ENCODE measurements around the gene DNAJA4. TPM values are rescaled to one million over a fixed set of nuclear protein-coding genes. Genes with fewer than 3 reads are reported as not detected.
"Not testable (repeated sequence)": the region's sequence is repeated elsewhere in the genome, so short reads cannot be mapped to it uniquely, and the experiment has no call there.

Gene DNAJA4
- total RNA-seq, 2 donors from 2014 or later: 27.2 to 28.9 TPM

- no peaks in the 10 kb centered on the region for H3K36me3 ChIP-seq
- no peak for DNase-seq (ENCODE audit: low spot score)
- H3K4me1 ChIP-seq (ENCODE audit: control insufficient read depth in 1 of 2, low read depth in 2 of 2): no peaks in the 10 kb centered on the region
- ATAC-seq (ENCODE audit: insufficient number of reproducible peaks, low FRiP score, low read depth): no peak
- no peak for TF ChIP-seq CTCF (IDR thresholded peaks at IDR 0.05)
- no peak overlapping the region for H3K4me3 ChIP-seq
- no peaks in the 10 kb centered on the region for H3K27me3 ChIP-seq (replicated peaks; ENCODE audit: insufficient read depth)
- H3K9me3 ChIP-seq: no peaks in the 10 kb centered on the region
- no peak overlapping the region for H3K27ac ChIP-seq
These were observed 20.8 kb upstream of the DNAJA4 start for GRCh38 chr15:78243491-78243941.

GRCh38 chr15:78244101-78244500 is 20.3 kb upstream of the DNAJA4 start:
- no peaks in the 10 kb centered on the region for H3K4me1 ChIP-seq (ENCODE audit: control insufficient read depth in 1 of 2, low read depth in 2 of 2)
- TF ChIP-seq CTCF (IDR thresholded peaks at IDR 0.05): no peak
- ATAC-seq (ENCODE audit: insufficient number of reproducible peaks, low FRiP score, low read depth): no peak
- no peaks in the 10 kb centered on the region for H3K9me3 ChIP-seq
- no peak overlapping the region for H3K4me3 ChIP-seq
- DNase-seq (ENCODE audit: low spot score): no peak
- no peaks in the 10 kb centered on the region for H3K36me3 ChIP-seq
- H3K27me3 ChIP-seq (replicated peaks; ENCODE audit: insufficient read depth): no peaks in the 10 kb centered on the region
- no peak overlapping the region for H3K27ac ChIP-seq

- Histone ChIP-seq H3K4me1 (ENCODE audit: control insufficient read depth in 1 of 2, low read depth in 2 of 2) (no peaks in the 10 kb centered on the region), H3K36me3 (no peaks in the 10 kb centered on the region), H3K9me3 (no peaks in the 10 kb centered on the region), H3K27ac (no peak overlapping the region), H3K4me3 (no peak overlapping the region), H3K27me3 (replicated peaks; ENCODE audit: insufficient read depth) (no peaks in the 10 kb centered on the region)
- ATAC-seq (ENCODE audit: insufficient number of reproducible peaks, low FRiP score, low read depth) (no peak), DNase-seq (ENCODE audit: low spot score) (no peak)
- TF ChIP-seq CTCF (IDR thresholded peaks at IDR 0.05): no peak
These were observed 19.5 kb upstream of the DNAJA4 start for GRCh38 chr15:78244893-78245292.

GRCh38 chr15:78245392-78245791 is 19.0 kb upstream of the DNAJA4 start:
- ATAC-seq (ENCODE audit: insufficient number of reproducible peaks, low FRiP score, low read depth); DNase-seq (ENCODE audit: low spot score); H3K4me3 ChIP-seq: not testable (repeated sequence)

GRCh38 chr15:78245976-78246620 is 18.3 kb upstream of the DNAJA4 start:
- H3K4me1 ChIP-seq (ENCODE audit: control insufficient read depth in 1 of 2, low read depth in 2 of 2); H3K9me3 ChIP-seq; DNase-seq (ENCODE audit: low spot score); ATAC-seq (ENCODE audit: insufficient number of reproducible peaks, low FRiP score, low read depth); H3K27me3 ChIP-seq (replicated peaks; ENCODE audit: insufficient read depth); H3K4me3 ChIP-seq; H3K36me3 ChIP-seq; H3K27ac ChIP-seq: not testable (repeated sequence)

More at GRCh38 chr15:78245392-78245791, 19.0 kb upstream of the DNAJA4 start:
- H3K27ac ChIP-seq; H3K4me1 ChIP-seq (ENCODE audit: control insufficient read depth in 1 of 2, low read depth in 2 of 2); H3K36me3 ChIP-seq; H3K9me3 ChIP-seq; H3K27me3 ChIP-seq (replicated peaks; ENCODE audit: insufficient read depth): not testable (repeated sequence)

- TF ChIP-seq CTCF (IDR thresholded peaks at IDR 0.05): no peak
- Histone ChIP-seq H3K27ac (no peak overlapping the region), H3K27me3 (replicated peaks; ENCODE audit: insufficient read depth) (no peaks in the 10 kb centered on the region), H3K36me3 (no peaks in the 10 kb centered on the region), H3K4me3 (no peak overlapping the region), H3K9me3 (no peaks in the 10 kb centered on the region), H3K4me1 (ENCODE audit: control insufficient read depth in 1 of 2, low read depth in 2 of 2) (no peaks in the 10 kb centered on the region)
- no peak for ATAC-seq (ENCODE audit: insufficient number of reproducible peaks, low FRiP score, low read depth)
- DNase-seq (ENCODE audit: low spot score): no peak
These were observed 16.5 kb upstream of the DNAJA4 start for GRCh38 chr15:78247911-78248310.
